Esophagus squamous epithelium (tissue), 5 donors: ENCODE measurements around the gene PRKN. TPM values are rescaled to one million over a fixed set of nuclear protein-coding genes. Genes with fewer than 3 reads are reported as not detected.

Experiments used
- DNase-seq: peaks from one replicate; lab custom pipeline; 2025; lab: John Stamatoyannopoulos, UW
- H3K27ac ChIP-seq, 4 donors: fragments of 200-600 bp; sonication (generic); one replicate each; pipeline ENCODE4 v1.5.1; 2016 to 2019; ENCODE audit warnings: mild to moderate bottlenecking in 1 of 4
- H3K27me3 ChIP-seq, 4 donors: fragments of 200-600 bp; sonication (generic); 1 replicate in 3 of 4; 2 replicates in 1 of 4; pipeline versions ENCODE4 v1.5.1 to v1.6.0; 2017 to 2021; ENCODE audit warnings: antibody characterized with exemption in 1 of 4
- H3K36me3 ChIP-seq, 3 donors: fragments of 200-600 bp; sonication (generic); one replicate each; pipeline ENCODE4 v1.5.1; 2016 to 2019
- H3K4me1 ChIP-seq, 3 donors: fragments of 200-600 bp; sonication (generic); one replicate each; pipeline ENCODE4 v1.5.1; 2017 to 2019
- H3K4me3 ChIP-seq, 4 donors: fragments of 200-600 bp; sonication (generic); 1 replicate in 3 of 4; 2 replicates in 1 of 4; pipeline ENCODE4 v1.5.1; 2016 to 2019; ENCODE audit warnings: mild to moderate bottlenecking in 2 of 4, moderate library complexity in 1 of 4
- H3K9me3 ChIP-seq, 3 donors: fragments of 200-600 bp; sonication (generic); one replicate each; pipeline ENCODE4 v1.5.1; 2016 to 2019
- CTCF ChIP-seq, 6 experiments: fragments of 450-650 bp in 4 of 6; fragments of 200-600 bp in 2 of 6; sonication (generic) in 2 of 6; IDR thresholded peaks; one replicate each; pipeline ENCODE4 v1.5.1; 2016 to 2019; ENCODE audit warnings: antibody characterized with exemption in 6 of 6, mild to moderate bottlenecking in 4 of 6, moderate library complexity in 4 of 6
- POLR2A ChIP-seq, 4 donors: fragments of 450-650 bp; IDR thresholded peaks; one replicate each; pipeline ENCODE4 v1.6.1; 2017; ENCODE audit warnings: antibody characterized with exemption in 4 of 4, mild to moderate bottlenecking in 4 of 4, moderate library complexity in 3 of 4
- WGBS, 2 donors: methylation state at CpG; one replicate each; pipeline ENCODE4 v1.1.5; 2018; 5-methylcytosine and 5-hydroxymethylcytosine counted together
- intact Hi-C: fragments of 100-400 bp; cut with DNase I; formaldehyde crosslinking; loops from one replicate; pipeline ENCODE4 v1.15.0; 2022
- total RNA-seq, 4 donors: library from RNA; depleted of rRNA; stranded (reverse); fragments of >200 nt; gene quantifications; one replicate each; pipeline ENCODE4 v1.1.0, GENCODE V29; 2016
- donor health status: DM: yes; HTN: yes; CAD: no.

PRKN gene
- total RNA-seq, 4 donors from 2014 or later, result 0.70 to 5.5 (median 2.2) TPM

GRCh38 chr6:162005372-162005771 is 722.2 kb downstream of the PRKN start:
- no peak overlapping the region for H3K4me3 ChIP-seq
- intact Hi-C loops, result no loop called here
- DNase-seq, result no peak
- no peaks in the 10 kb centered on the region for H3K27me3 ChIP-seq
- WGBS, 2 donors, result 54 to 64% methylated on average over 4 of the region's 4 CpGs
- no peak for TF ChIP-seq CTCF (IDR thresholded peaks at IDR 0.05)
- no peak for TF ChIP-seq POLR2A (IDR thresholded peaks at IDR 0.05)
- no peak overlapping the region for H3K27ac ChIP-seq
- H3K36me3 ChIP-seq, result no peaks in the 10 kb centered on the region
- H3K4me1 ChIP-seq, result no peaks in the 10 kb centered on the region
- H3K9me3 ChIP-seq, result no peaks in the 10 kb centered on the region

- H3K27me3 ChIP-seq, result no peaks in the 10 kb centered on the region
- H3K27ac ChIP-seq, result no peak overlapping the region
- no peak for DNase-seq
- H3K36me3 ChIP-seq, result no peaks in the 10 kb centered on the region
- intact Hi-C loops, result no loop called here
- no peak for TF ChIP-seq POLR2A (IDR thresholded peaks at IDR 0.05)
- no peak for TF ChIP-seq CTCF (IDR thresholded peaks at IDR 0.05)
- WGBS, 2 donors, result 80 to 82% methylated on average over 9 of the region's 9 CpGs
- no peaks in the 10 kb centered on the region for H3K9me3 ChIP-seq
- no peaks in the 10 kb centered on the region for H3K4me1 ChIP-seq
- H3K4me3 ChIP-seq, result no peak overlapping the region
Observed at GRCh38 chr6:161996783-161997182, 730.8 kb downstream of the PRKN start.

- DNase-seq, result no peak
- no peaks in the 10 kb centered on the region for H3K27me3 ChIP-seq
- WGBS, 2 donors, result 69 to 73% methylated on average over 3 of the region's 3 CpGs
Observed at GRCh38 chr6:161985876-161986423, 741.6 kb downstream of the PRKN start.

GRCh38 chr6:161984713-161985112 is 742.9 kb downstream of the PRKN start:
- no peak for DNase-seq
- Histone ChIP-seq H3K4me1 (no peaks in the 10 kb centered on the region), H3K4me3 (no peak overlapping the region), H3K36me3 (no peaks in the 10 kb centered on the region), H3K9me3 (peaks cover 0 to 5% (median 0%) of the 10 kb centered on the region in 3 donors), H3K27ac (no peak overlapping the region), H3K27me3 (no peaks in the 10 kb centered on the region)
- intact Hi-C loops, result no loop called here
- TF ChIP-seq CTCF (IDR thresholded peaks at IDR 0.05) (no peak), POLR2A (IDR thresholded peaks at IDR 0.05) (no peak)
- 59 to 63% methylated on average over 4 of the region's 4 CpGs for WGBS, 2 donors

More at GRCh38 chr6:161985876-161986423, 741.6 kb downstream of the PRKN start:
- H3K27ac ChIP-seq, result no peak overlapping the region
- intact Hi-C loops, result no loop called here
- H3K9me3 ChIP-seq, result peaks cover 0 to 17% (median 0%) of the 10 kb centered on the region in 3 donors
- TF ChIP-seq POLR2A (IDR thresholded peaks at IDR 0.05) (no peak), CTCF (IDR thresholded peaks at IDR 0.05) (no peak)
- no peaks in the 10 kb centered on the region for H3K36me3 ChIP-seq
- H3K4me3 ChIP-seq, result no peak overlapping the region
- H3K4me1 ChIP-seq, result no peaks in the 10 kb centered on the region

GRCh38 chr6:161976553-161976952 is 751.0 kb downstream of the PRKN start:
- WGBS, 2 donors, result 78 to 82% methylated on average over 4 of the region's 4 CpGs
- no peaks in the 10 kb centered on the region for H3K27me3 ChIP-seq
- DNase-seq, result no peak
- peaks cover 0 to 13% (median 3%) of the 10 kb centered on the region in 3 donors for H3K9me3 ChIP-seq
- H3K27ac ChIP-seq, result no peak overlapping the region
- TF ChIP-seq POLR2A (IDR thresholded peaks at IDR 0.05), result no peak
- no peak for TF ChIP-seq CTCF (IDR thresholded peaks at IDR 0.05)
- H3K4me1 ChIP-seq, result no peaks in the 10 kb centered on the region
- no peak overlapping the region for H3K4me3 ChIP-seq
- intact Hi-C loops, result no loop called here
- H3K36me3 ChIP-seq, result no peaks in the 10 kb centered on the region
